Trophoblast cell (in vitro differentiated cells and primary cell): ENCODE data around the gene PELI2.

Experiments used
- DNase-seq, 2 donors: peaks; one replicate each; pipeline ENCODE4 v3.0.0-alpha.2; 2016
- H2AFZ ChIP-seq: 2 replicates; pipeline ENCODE4 v1.6.1; 2013; ENCODE audit warnings: low read length, moderate library complexity, mild to moderate bottlenecking; ENCODE audit not compliant: insufficient read depth, poor library complexity
- H2AK5ac ChIP-seq: 2 replicates; pipeline ENCODE4 v1.6.1; 2013; ENCODE audit warnings: mild to moderate bottlenecking, low read length
- H2BK120ac ChIP-seq: 2 replicates; pipeline ENCODE4 v1.6.1; 2013; ENCODE audit warnings: low read length, mild to moderate bottlenecking, moderate library complexity; ENCODE audit not compliant: insufficient read depth, poor library complexity
- H2BK12ac ChIP-seq: 2 replicates; pipeline ENCODE4 v1.6.1; 2013; ENCODE audit warnings: mild to moderate bottlenecking, low read length, moderate library complexity
- H2BK5ac ChIP-seq: 2 replicates; pipeline ENCODE4 v1.6.1; 2013; ENCODE audit warnings: low read length, low read depth, moderate library complexity, mild to moderate bottlenecking; ENCODE audit not compliant: poor library complexity
- H3K14ac ChIP-seq: 2 replicates; pipeline ENCODE4 v1.6.1; 2013; ENCODE audit warnings: mild to moderate bottlenecking, low read length
- H3K18ac ChIP-seq: 2 replicates; pipeline ENCODE4 v1.6.1; 2013; ENCODE audit warnings: mild to moderate bottlenecking, low read length
- H3K23ac ChIP-seq: 2 replicates; pipeline ENCODE4 v1.6.1; 2013; ENCODE audit warnings: low read length
- H3K27ac ChIP-seq: 2 replicates; pipeline ENCODE4 v1.5.1; 2013; ENCODE audit warnings: low read depth, mild to moderate bottlenecking, inconsistent platforms, low read length, moderate library complexity
- H3K27me3 ChIP-seq: 2 replicates; pipeline ENCODE4 v1.6.1; 2013; ENCODE audit warnings: inconsistent platforms, mild to moderate bottlenecking, low read length, moderate library complexity; ENCODE audit not compliant: insufficient read depth
- H3K36me3 ChIP-seq, 2 experiments: 1 replicate in 1 of 2; 2 replicates in 1 of 2; pipeline ENCODE4 v1.6.1; 2013; ENCODE audit warnings: low read length in 2 of 2, mild to moderate bottlenecking in 2 of 2, moderate library complexity in 1 of 2; ENCODE audit not compliant: insufficient read depth in 2 of 2, control insufficient read depth in 1 of 2
- H3K4ac ChIP-seq: 2 replicates; pipeline ENCODE4 v1.6.1; 2013; ENCODE audit warnings: low read depth, mild to moderate bottlenecking, low read length, moderate library complexity
- H3K4me1 ChIP-seq, 2 experiments: 1 replicate in 1 of 2; 2 replicates in 1 of 2; pipeline ENCODE4 v1.6.1; 2013; ENCODE audit warnings: low read length in 2 of 2, mild to moderate bottlenecking in 2 of 2, moderate library complexity in 1 of 2; ENCODE audit not compliant: insufficient read depth in 2 of 2, control insufficient read depth in 1 of 2
- H3K4me2 ChIP-seq: 2 replicates; pipeline ENCODE4 v1.6.1; 2013; ENCODE audit warnings: inconsistent platforms, mild to moderate bottlenecking, low read length, moderate library complexity
- H3K4me3 ChIP-seq: 2 replicates; pipeline ENCODE4 v1.5.1; 2013; ENCODE audit warnings: mild to moderate bottlenecking, low read depth, low read length, inconsistent platforms
- H3K79me1 ChIP-seq: one replicate; pipeline ENCODE4 v1.6.1; 2013; ENCODE audit warnings: low read length
- H3K79me2 ChIP-seq: 2 replicates; pipeline ENCODE4 v1.6.1; 2013; ENCODE audit warnings: low read length, mild to moderate bottlenecking; ENCODE audit not compliant: control insufficient read depth, insufficient read depth, poor library complexity
- H3K9ac ChIP-seq: 2 replicates; pipeline ENCODE4 v1.6.1; 2013; ENCODE audit warnings: mild to moderate bottlenecking, low read length
- H3K9me3 ChIP-seq: 2 replicates; pipeline ENCODE4 v1.6.1; 2013; ENCODE audit warnings: low read depth, mild to moderate bottlenecking, control low read depth, inconsistent platforms, low read length; ENCODE audit not compliant: insufficient read depth
- H4K12ac ChIP-seq: 2 replicates; pipeline ENCODE4 v1.6.1; 2013; ENCODE audit warnings: low read depth, mild to moderate bottlenecking, low read length, moderate library complexity
- H4K8ac ChIP-seq: 2 replicates; pipeline ENCODE4 v1.6.1; 2013; ENCODE audit warnings: low read depth, mild to moderate bottlenecking, low read length, moderate library complexity
- H4K91ac ChIP-seq: one replicate; pipeline ENCODE4 v1.6.1; 2013; ENCODE audit warnings: low read depth, mild to moderate bottlenecking, low read length, moderate library complexity
- WGBS: extraction: QIAGEN DNeasy Blood & Tissue Kit; methylation state at CpG from one replicate; pipeline ENCODE4 v1.1.7; 2013; ENCODE audit warnings: missing lambda C conversion rate; ENCODE audit not compliant: insufficient read length, insufficient coverage; ENCODE audit errors: extremely low coverage; 5-methylcytosine and 5-hydroxymethylcytosine counted together

The PELI2 gene

GRCh38 chr14:56147449-56147848 is 29.2 kb downstream of the PELI2 start:
- Histone ChIP-seq H2BK120ac (no peak overlapping the region), H2BK5ac (no peak overlapping the region), H2AK5ac (no peak overlapping the region), H3K27ac (no peak overlapping the region), H3K4me3 (no peak overlapping the region), H3K14ac (no peak overlapping the region), H2AFZ (no peak overlapping the region), H3K36me3 (no peaks in the 10 kb centered on the region), H3K27me3 (no peaks in the 10 kb centered on the region), H3K79me2 (no peaks in the 10 kb centered on the region), H3K4me2 (no peak overlapping the region), H2BK12ac (no peak overlapping the region), H3K18ac (no peak overlapping the region), H4K12ac (no peak overlapping the region), H4K91ac (no peak overlapping the region), H4K8ac (no peak overlapping the region), H3K9ac (no peak overlapping the region), H3K4me1 (peaks cover 0 to 3% of the 10 kb centered on the region in 2 experiments), H3K4ac (no peak overlapping the region), H3K9me3 (no peaks in the 10 kb centered on the region), H3K23ac (no peak overlapping the region), H3K79me1 (no peaks in the 10 kb centered on the region)
- no peak for DNase-seq
- no CpG with 5 or more reads among the region's 1 CpG for WGBS

GRCh38 chr14:56147986-56148901 is 30.0 kb downstream of the PELI2 start:
- H2BK12ac ChIP-seq: no peak overlapping the region
- no peak overlapping the region for H3K23ac ChIP-seq
- peaks cover 0 to 3% of the 10 kb centered on the region in 2 experiments for H3K4me1 ChIP-seq
- H4K91ac ChIP-seq: no peak overlapping the region
- no peak overlapping the region for H3K14ac ChIP-seq
- H2AK5ac ChIP-seq: no peak overlapping the region
- H3K79me1 ChIP-seq: no peaks in the 10 kb centered on the region
- H2BK120ac ChIP-seq: no peak overlapping the region
- no peak overlapping the region for H3K4me3 ChIP-seq
- H2AFZ ChIP-seq: no peak overlapping the region
- H3K27ac ChIP-seq: no peak overlapping the region
- no peak overlapping the region for H4K8ac ChIP-seq
- WGBS: no CpG with 5 or more reads among the region's 3 CpGs
- H3K4me2 ChIP-seq: no peak overlapping the region
- H3K36me3 ChIP-seq: no peaks in the 10 kb centered on the region
- H3K18ac ChIP-seq: no peak overlapping the region
- no peaks in the 10 kb centered on the region for H3K27me3 ChIP-seq
- no peak overlapping the region for H3K4ac ChIP-seq
- H3K79me2 ChIP-seq: no peaks in the 10 kb centered on the region
- no peak overlapping the region for H2BK5ac ChIP-seq
- no peaks in the 10 kb centered on the region for H3K9me3 ChIP-seq
- no peak overlapping the region for H3K9ac ChIP-seq
- no peak overlapping the region for H4K12ac ChIP-seq
- DNase-seq: no peak

GRCh38 chr14:56149151-56149550 is 30.9 kb downstream of the PELI2 start:
- H2BK5ac ChIP-seq: no peak overlapping the region
- H3K14ac ChIP-seq: no peak overlapping the region
- no peak overlapping the region for H3K23ac ChIP-seq
- no peak overlapping the region for H3K18ac ChIP-seq
- H3K9ac ChIP-seq: no peak overlapping the region
- H3K9me3 ChIP-seq: no peaks in the 10 kb centered on the region
- no peak overlapping the region for H3K27ac ChIP-seq
- no peak overlapping the region for H4K8ac ChIP-seq
- H2BK12ac ChIP-seq: no peak overlapping the region
- H3K4me2 ChIP-seq: no peak overlapping the region
- H4K91ac ChIP-seq: no peak overlapping the region
- H3K79me2 ChIP-seq: no peaks in the 10 kb centered on the region
- peaks cover 0 to 3% of the 10 kb centered on the region in 2 experiments for H3K4me1 ChIP-seq
- WGBS: no CpG with 5 or more reads among the region's 4 CpGs
- no peak overlapping the region for H2AFZ ChIP-seq
- H2AK5ac ChIP-seq: no peak overlapping the region
- no peak overlapping the region for H3K4ac ChIP-seq
- no peak overlapping the region for H3K4me3 ChIP-seq
- H3K27me3 ChIP-seq: no peaks in the 10 kb centered on the region
- H2BK120ac ChIP-seq: no peak overlapping the region
- H3K79me1 ChIP-seq: no peaks in the 10 kb centered on the region
- no peak for DNase-seq
- H3K36me3 ChIP-seq: no peaks in the 10 kb centered on the region
- no peak overlapping the region for H4K12ac ChIP-seq

- no peak overlapping the region for H2AFZ ChIP-seq
- H3K36me3 ChIP-seq: no peaks in the 10 kb centered on the region
- H3K27me3 ChIP-seq: no peaks in the 10 kb centered on the region
- WGBS: no CpG with 5 or more reads among the region's 6 CpGs
- no peak for DNase-seq
- H3K14ac ChIP-seq: no peak overlapping the region
- H3K9me3 ChIP-seq: no peaks in the 10 kb centered on the region
- H3K4me1 ChIP-seq: peaks cover 0 to 3% of the 10 kb centered on the region in 2 experiments
- no peaks in the 10 kb centered on the region for H3K79me1 ChIP-seq
- H3K18ac ChIP-seq: no peak overlapping the region
- H4K91ac ChIP-seq: no peak overlapping the region
- H2BK120ac ChIP-seq: no peak overlapping the region
- no peak overlapping the region for H2BK12ac ChIP-seq
- H4K8ac ChIP-seq: no peak overlapping the region
- no peak overlapping the region for H2AK5ac ChIP-seq
- no peak overlapping the region for H3K27ac ChIP-seq
- no peak overlapping the region for H2BK5ac ChIP-seq
- no peak overlapping the region for H3K4ac ChIP-seq
- H3K79me2 ChIP-seq: no peaks in the 10 kb centered on the region
- H3K4me3 ChIP-seq: no peak overlapping the region
- no peak overlapping the region for H3K4me2 ChIP-seq
- H4K12ac ChIP-seq: no peak overlapping the region
- H3K9ac ChIP-seq: no peak overlapping the region
- H3K23ac ChIP-seq: no peak overlapping the region
Observed at GRCh38 chr14:56149995-56150394, 31.8 kb downstream of the PELI2 start.
